Thoracic aorta (tissue), 2 donors: Measurements from ENCODE around the gene ANTXR1. TPM values are rescaled to one million over a fixed set of nuclear protein-coding genes. Genes with fewer than 3 reads are reported as not detected.

Source experiments
- ATAC-seq: fragments of 150-250 bp; one replicate; pipeline ENCODE4 v1.8.0; 2017; ENCODE audit warnings: low read depth; ENCODE audit not compliant: insufficient number of reproducible peaks, low FRiP score
- DNase-seq: peaks from one replicate; pipeline ENCODE4 v3.0.0-alpha.2; 2020; ENCODE audit warnings: low spot score
- H3K27ac ChIP-seq, 2 donors: fragments of 200-600 bp; sonication (generic); 1 replicate in 1 of 2; 2 replicates in 1 of 2; pipeline ENCODE4 v1.5.1; 2016; ENCODE audit warnings: mild to moderate bottlenecking in 2 of 2, moderate library complexity in 2 of 2
- H3K27me3 ChIP-seq: fragments of 200-600 bp; sonication (generic); replicated peaks from 2 replicates; pipeline ENCODE4 v1.6.0; 2016; ENCODE audit warnings: mild to moderate bottlenecking; ENCODE audit not compliant: insufficient read depth
- H3K36me3 ChIP-seq: fragments of 200-600 bp; sonication (generic); one replicate; pipeline ENCODE4 v1.5.1; 2016
- H3K4me1 ChIP-seq, 2 donors: fragments of 200-600 bp; sonication (generic); 1 replicate in 1 of 2; 2 replicates in 1 of 2; pipeline versions ENCODE4 v1.5.1 to v1.6.0; 2016; ENCODE audit warnings: low read depth in 2 of 2, mild to moderate bottlenecking in 1 of 2; ENCODE audit not compliant: control insufficient read depth in 1 of 2
- H3K4me3 ChIP-seq: fragments of 200-600 bp; sonication (generic); 2 replicates; pipeline ENCODE4 v1.5.1; 2016; ENCODE audit warnings: mild to moderate bottlenecking
- H3K9me3 ChIP-seq: fragments of 200-600 bp; sonication (generic); 2 replicates; pipeline ENCODE4 v1.5.1; 2016
- total RNA-seq, 2 donors: library from RNA; depleted of rRNA; stranded (reverse); fragments of >200 nt; gene quantifications; one replicate each; pipeline versions ENCODE4 v1.1.0 to v1.2.3, GENCODE V29; 2016
- TF ChIP-seq, protein P1 (sequence below): fragments of 200-600 bp; sonication (generic); IDR thresholded peaks from one replicate; pipeline ENCODE4 v1.5.1; 2019; ENCODE audit warnings: antibody characterized with exemption

ANTXR1 gene
- total RNA-seq, 2 donors from 2014 or later = 253 to 313 TPM

DNA sequence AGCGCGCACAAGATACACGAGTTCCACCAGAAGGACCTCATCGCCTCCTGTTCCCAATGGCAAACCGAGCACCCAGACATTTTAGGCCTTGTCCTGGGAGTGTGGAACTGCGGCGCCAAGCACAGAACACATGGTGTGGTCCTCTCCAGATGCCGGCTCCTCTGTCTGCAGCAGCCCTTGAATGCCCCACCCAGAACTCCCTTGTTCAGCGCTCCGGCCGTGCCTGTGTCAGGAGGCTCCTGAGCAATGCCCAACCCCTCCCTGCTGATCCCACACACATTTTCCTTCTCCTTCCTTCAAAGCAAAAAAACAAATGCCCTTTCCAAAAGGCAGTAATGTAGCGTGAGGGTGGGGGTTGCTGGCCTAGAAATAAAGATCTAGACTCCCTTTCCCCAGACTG lies 284.2 kb downstream of the ANTXR1 start:
- H3K27ac ChIP-seq = no peak overlapping the region
- TF ChIP-seq, protein P1, sequence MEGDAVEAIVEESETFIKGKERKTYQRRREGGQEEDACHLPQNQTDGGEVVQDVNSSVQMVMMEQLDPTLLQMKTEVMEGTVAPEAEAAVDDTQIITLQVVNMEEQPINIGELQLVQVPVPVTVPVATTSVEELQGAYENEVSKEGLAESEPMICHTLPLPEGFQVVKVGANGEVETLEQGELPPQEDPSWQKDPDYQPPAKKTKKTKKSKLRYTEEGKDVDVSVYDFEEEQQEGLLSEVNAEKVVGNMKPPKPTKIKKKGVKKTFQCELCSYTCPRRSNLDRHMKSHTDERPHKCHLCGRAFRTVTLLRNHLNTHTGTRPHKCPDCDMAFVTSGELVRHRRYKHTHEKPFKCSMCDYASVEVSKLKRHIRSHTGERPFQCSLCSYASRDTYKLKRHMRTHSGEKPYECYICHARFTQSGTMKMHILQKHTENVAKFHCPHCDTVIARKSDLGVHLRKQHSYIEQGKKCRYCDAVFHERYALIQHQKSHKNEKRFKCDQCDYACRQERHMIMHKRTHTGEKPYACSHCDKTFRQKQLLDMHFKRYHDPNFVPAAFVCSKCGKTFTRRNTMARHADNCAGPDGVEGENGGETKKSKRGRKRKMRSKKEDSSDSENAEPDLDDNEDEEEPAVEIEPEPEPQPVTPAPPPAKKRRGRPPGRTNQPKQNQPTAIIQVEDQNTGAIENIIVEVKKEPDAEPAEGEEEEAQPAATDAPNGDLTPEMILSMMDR = no peak
- H3K4me1 ChIP-seq = peaks cover 5 to 7% of the 10 kb centered on the region in 2 donors
- no peak overlapping the region for H3K4me3 ChIP-seq
- no peaks in the 10 kb centered on the region for H3K27me3 ChIP-seq
- H3K9me3 ChIP-seq = no peaks in the 10 kb centered on the region
- DNase-seq = no peak
- no peak for ATAC-seq
- H3K36me3 ChIP-seq = no peaks in the 10 kb centered on the region

DNA sequence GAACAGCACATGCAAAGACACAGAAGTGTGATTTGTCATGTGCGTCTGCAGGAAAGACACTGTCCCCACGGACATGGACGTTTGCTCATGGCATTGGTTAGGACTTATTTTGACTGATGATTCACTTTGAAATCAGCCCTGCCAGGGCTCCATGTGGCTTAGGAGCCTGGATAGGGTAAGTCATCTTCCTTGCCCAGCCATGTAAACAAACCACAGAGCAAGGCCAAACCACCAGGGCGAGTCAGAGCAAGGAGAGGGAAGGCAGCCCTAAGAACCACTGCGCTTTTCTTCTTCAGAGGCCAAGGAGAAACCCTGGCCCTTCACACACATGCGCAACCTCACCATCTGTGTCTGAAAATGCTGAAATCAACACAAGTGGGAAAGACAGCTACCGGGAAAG lies 285.3 kb downstream of the ANTXR1 start:
- Histone ChIP-seq H3K36me3 (no peaks in the 10 kb centered on the region), H3K27me3 (no peaks in the 10 kb centered on the region), H3K27ac (no peak overlapping the region), H3K4me3 (no peak overlapping the region), H3K4me1 (no peaks in the 10 kb centered on the region), H3K9me3 (no peaks in the 10 kb centered on the region)
- DNase-seq (no peak), ATAC-seq (peak; percentile 32)
- TF ChIP-seq, protein P1 = no peak

DNA sequence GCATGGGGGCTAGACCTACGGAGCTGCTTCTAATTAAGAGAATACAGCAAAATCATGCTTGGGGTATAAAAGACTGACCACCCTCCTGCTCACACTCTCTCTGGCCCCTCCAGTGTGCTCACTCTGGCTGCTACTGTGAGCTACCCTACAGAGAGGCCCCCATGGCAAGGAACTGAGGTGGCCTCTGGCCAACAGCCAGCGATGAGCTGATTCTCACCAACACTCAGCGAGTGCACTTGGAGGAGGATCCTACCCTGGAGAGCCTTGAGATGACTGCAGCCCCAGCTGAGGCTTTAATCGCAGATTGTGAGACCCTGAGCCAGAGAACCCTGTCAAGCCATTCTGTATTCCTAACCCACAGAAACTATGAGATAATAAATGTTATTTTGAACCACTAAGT lies 285.9 kb downstream of the ANTXR1 start:
- Histone ChIP-seq H3K36me3 (no peaks in the 10 kb centered on the region), H3K4me3 (no peak overlapping the region), H3K27ac (no peak overlapping the region), H3K27me3 (no peaks in the 10 kb centered on the region), H3K4me1 (no peaks in the 10 kb centered on the region), H3K9me3 (no peaks in the 10 kb centered on the region)
- DNase-seq (no peak), ATAC-seq (no peak)
- TF ChIP-seq, protein P1 = no peak

Other genes starting within 250 kb of the ANTXR1 start
- not detected for gene BMP10, start 141.8 kb upstream of the ANTXR1 start, total RNA-seq
- 1 to 10 TPM in 1 of 2 donors, not detected in 1; 9.7 TPM for gene GKN2, start 60.3 kb upstream of the ANTXR1 start, total RNA-seq
- gene GKN1, start 38.5 kb upstream of the ANTXR1 start, total RNA-seq = 10 to 100 TPM in 1 of 2 donors, not detected in 1; 20.7 TPM